GM12865 (cell line): Measurements from ENCODE around the gene INSC.

ENCODE experiments used
- DNase-seq: peaks from one replicate; pipeline ENCODE4 v3.0.0; 2010; ENCODE audit warnings: low read depth
- H3K4me3 ChIP-seq: 2 replicates; pipeline ENCODE4 v1.5.1; 2011; ENCODE audit warnings: mild to moderate bottlenecking, low read depth, low read length, control low read depth
- TF ChIP-seq, protein P1 (sequence below): IDR thresholded peaks from 2 replicates; pipeline ENCODE4 v1.5.1; 2011; ENCODE audit warnings: low read length, control low read depth, low read depth, inconsistent platforms; ENCODE audit not compliant: insufficient read depth; ENCODE audit errors: missing control alignments

INSC gene

DNA sequence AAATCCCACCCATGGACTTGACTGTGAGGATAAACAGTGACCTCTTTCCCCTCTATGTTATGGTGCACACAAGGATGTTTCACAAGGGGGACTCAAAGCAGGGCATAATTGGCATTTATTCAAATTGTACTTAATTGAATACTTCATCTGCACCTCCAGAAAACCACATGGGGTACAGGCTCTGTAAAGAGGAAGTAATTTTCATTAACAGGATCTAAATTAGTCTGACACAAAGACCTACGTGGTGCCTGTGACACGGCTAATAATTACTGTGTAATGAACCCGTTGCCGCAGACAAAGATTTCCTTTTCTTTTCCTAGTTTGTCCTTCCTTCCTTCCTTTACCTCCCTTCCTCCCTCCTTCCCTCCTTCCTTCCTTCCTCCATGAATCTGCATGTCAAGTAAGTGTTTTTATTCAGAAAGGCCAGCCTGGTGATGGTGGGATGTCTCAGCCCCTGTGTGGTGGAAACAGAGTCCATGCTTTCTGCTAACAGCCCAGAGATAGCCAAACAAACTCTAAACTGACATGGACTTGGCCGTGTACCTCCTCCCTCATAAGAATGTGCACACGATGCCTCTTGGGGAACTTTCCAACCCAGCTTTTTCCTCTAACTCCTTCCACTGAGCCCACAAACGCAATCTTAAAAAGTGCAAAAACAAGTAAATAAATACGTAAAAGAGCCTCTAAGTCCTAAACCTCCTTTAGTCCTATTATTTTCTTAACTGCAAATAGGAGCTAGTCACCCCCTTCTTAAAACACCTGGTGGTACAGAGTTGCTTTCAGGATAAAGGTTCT lies 118.8 kb downstream of the INSC start:
- DNase-seq: no peak
- TF ChIP-seq, protein P1, sequence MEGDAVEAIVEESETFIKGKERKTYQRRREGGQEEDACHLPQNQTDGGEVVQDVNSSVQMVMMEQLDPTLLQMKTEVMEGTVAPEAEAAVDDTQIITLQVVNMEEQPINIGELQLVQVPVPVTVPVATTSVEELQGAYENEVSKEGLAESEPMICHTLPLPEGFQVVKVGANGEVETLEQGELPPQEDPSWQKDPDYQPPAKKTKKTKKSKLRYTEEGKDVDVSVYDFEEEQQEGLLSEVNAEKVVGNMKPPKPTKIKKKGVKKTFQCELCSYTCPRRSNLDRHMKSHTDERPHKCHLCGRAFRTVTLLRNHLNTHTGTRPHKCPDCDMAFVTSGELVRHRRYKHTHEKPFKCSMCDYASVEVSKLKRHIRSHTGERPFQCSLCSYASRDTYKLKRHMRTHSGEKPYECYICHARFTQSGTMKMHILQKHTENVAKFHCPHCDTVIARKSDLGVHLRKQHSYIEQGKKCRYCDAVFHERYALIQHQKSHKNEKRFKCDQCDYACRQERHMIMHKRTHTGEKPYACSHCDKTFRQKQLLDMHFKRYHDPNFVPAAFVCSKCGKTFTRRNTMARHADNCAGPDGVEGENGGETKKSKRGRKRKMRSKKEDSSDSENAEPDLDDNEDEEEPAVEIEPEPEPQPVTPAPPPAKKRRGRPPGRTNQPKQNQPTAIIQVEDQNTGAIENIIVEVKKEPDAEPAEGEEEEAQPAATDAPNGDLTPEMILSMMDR: no peak

DNA sequence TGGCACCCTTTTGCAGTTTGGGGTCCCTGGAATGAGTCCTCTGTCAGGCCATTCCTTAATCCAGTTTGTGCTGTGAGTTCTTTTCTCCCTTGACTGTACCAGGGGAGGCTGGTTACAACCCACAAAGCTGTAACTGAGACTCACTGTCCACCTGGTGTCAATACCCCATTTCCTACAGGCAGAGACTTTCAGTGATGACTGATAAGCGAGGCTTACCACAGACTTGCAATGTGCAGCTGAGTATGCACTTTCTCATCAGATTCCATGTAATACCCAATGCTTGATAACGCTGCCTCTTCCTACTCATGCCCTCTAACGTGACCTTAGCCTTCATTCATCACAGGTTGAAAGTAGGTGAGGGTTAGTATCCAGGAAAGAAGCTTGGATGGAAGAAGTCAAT lies 120.1 kb downstream of the INSC start:
- no peak overlapping the region for H3K4me3 ChIP-seq
- DNase-seq: no peak
- TF ChIP-seq, protein P1: no peak

More for the DNA sequence above, 118.8 kb downstream of the INSC start:
- H3K4me3 ChIP-seq: no peak overlapping the region

DNA sequence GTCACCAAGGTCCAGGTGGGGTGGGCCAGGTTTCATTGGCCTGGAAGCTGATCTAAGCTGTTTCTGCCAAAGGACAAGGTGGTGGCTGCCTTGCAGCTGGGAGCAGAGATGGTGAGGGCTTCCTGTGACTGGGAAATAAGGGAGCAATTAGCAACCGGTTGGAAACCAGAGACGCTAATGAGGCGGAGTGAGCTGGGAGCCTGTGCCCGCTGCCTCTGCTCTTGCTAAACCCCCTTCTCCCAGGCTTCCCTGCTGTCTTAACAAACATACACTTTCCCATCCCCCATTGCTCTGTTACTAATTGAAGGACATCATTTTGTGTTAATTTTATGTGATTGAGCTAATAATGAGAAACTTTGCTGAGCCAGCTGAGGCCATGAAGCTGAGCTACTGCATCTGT lies 121.8 kb downstream of the INSC start:
- no peak overlapping the region for H3K4me3 ChIP-seq
- TF ChIP-seq, protein P1: no peak
- no peak for DNase-seq

DNA sequence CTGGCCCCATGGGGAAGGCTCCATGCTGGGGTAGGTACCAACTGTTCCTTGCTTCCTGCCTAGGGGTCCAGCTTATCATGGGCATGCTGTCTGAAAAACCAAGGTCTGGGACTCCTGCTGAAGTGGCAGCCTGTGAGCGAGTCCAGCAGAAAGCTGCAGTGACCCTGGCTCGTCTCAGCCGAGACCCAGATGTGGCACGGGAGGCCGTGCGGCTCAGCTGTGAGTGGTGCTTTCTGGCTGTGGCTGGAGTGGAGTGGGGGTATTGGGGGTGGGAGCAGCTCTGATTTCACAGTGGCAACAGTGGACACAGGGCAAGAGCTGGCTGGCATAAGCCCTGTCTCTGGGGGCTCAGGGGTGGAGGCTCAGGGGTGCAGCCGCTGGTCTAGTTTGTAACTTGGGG lies 124.1 kb downstream of the INSC start:
- no peak overlapping the region for H3K4me3 ChIP-seq
- TF ChIP-seq, protein P1: no peak
- no peak for DNase-seq

DNA sequence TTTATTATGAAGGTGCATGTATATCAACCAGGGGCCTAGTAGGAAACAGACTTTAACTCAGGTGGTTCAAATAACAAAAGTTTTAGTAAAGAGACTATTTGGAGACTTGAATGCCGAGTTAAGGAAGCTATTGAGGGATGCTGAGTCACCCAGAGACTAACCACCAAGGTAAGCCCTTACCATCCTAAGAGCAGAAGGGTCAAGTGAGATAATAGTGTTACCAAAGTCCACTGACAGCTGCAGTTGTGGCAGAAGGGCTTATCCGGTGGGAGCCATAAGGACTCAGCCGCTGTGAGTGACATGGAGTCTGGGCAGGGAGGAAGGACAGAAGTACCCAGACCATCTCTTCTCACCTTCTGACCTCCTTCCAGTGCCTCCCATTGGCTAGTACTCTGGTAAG lies 134.0 kb downstream of the INSC start:
- TF ChIP-seq, protein P1: no peak
- DNase-seq: no peak
- no peak overlapping the region for H3K4me3 ChIP-seq

DNA sequence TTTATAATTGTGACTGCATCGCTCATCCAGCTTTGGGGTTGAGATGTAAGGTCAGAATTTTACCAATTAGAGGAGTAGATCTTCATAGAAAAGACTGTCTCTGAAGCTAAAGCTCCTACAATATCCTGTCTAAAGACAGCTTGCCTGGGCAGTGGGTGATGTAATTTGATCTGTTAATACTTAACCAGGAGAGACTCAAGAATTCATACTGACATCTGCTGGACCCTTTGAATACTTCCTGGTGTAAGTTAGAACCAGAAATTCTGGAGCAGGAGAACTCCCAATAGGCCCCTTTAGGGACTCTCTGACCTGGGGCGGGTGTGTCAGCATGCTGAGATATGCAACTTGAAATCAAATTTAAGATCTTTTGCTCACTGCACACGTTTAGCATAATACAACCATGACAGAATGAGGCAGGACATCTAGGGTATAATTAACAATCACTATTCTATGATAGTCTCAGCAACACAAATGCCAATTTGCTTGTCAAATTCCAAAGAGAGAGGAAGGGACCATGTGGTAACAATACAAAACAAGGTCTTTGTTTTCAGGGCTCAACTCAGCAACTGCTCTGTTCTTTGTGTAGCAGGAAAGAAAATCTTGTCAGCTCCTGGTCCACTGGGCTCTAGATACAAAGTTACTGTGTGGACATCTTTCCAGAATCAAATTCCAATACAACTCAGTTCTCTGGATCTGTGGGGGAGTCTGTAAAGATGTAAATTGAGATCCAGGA lies 143.9 kb downstream of the INSC start:
- no peak for DNase-seq
- TF ChIP-seq, protein P1: no peak
- H3K4me3 ChIP-seq: no peak overlapping the region
